GM21526 (cell line): Measurements from ENCODE around the gene MAP2K3.
"Not testable (repeated sequence)": the region's sequence is repeated elsewhere in the genome, so short reads cannot be mapped to it uniquely, and the experiment has no call there.

Source experiments
- ATAC-seq: cut with Tn5 transposase; IDR thresholded peaks from one replicate; pipeline ENCODE4 v1.9.1; 2021; ENCODE audit warnings: moderate library complexity; ENCODE audit not compliant: unreplicated experiment, low FRiP score

MAP2K3 gene

GRCh38 chr17:21295036-21295952 is 10.8 kb downstream of the MAP2K3 start:
- ATAC-seq, result no peak

GRCh38 chr17:21296097-21297025 is 11.8 kb downstream of the MAP2K3 start:
- no peak for ATAC-seq

GRCh38 chr17:21297026-21297520 is 12.6 kb downstream of the MAP2K3 start:
- ATAC-seq, result no peak

- no peak for ATAC-seq
These were observed 13.1 kb downstream of the MAP2K3 start for GRCh38 chr17:21297597-21297996.

GRCh38 chr17:21298056-21298982 is 13.8 kb downstream of the MAP2K3 start:
- no peak for ATAC-seq

- ATAC-seq, result no peak
These were observed 14.5 kb downstream of the MAP2K3 start for GRCh38 chr17:21298983-21299519.

- no peak for ATAC-seq
These were observed 15.6 kb downstream of the MAP2K3 start for GRCh38 chr17:21299981-21300600.

- ATAC-seq, result no peak
These were observed 16.4 kb downstream of the MAP2K3 start for GRCh38 chr17:21300601-21301571.

GRCh38 chr17:21301593-21302550 is 17.4 kb downstream of the MAP2K3 start:
- no peak for ATAC-seq

- ATAC-seq, result no peak
These were observed 18.4 kb downstream of the MAP2K3 start for GRCh38 chr17:21302711-21303425.

- ATAC-seq, result no peak
These were observed 19.0 kb downstream of the MAP2K3 start for GRCh38 chr17:21303441-21304065.

- ATAC-seq, result no peak
These were observed 19.6 kb downstream of the MAP2K3 start for GRCh38 chr17:21304091-21304490.

GRCh38 chr17:21304551-21305151 is 20.1 kb downstream of the MAP2K3 start:
- ATAC-seq, result not testable (repeated sequence)

- ATAC-seq, result not testable (repeated sequence)
These were observed 21.1 kb downstream of the MAP2K3 start for GRCh38 chr17:21305431-21306180.
